HL-60 (cell line): Measurements from ENCODE around the gene DPH1.

Experiments used
- REST ChIP-seq: IDR thresholded peaks from 2 replicates; pipeline ENCODE4 v1.6.1; 2012; ENCODE audit warnings: low read depth; ENCODE audit not compliant: insufficient replicate concordance
- TF ChIP-seq, protein P1 (sequence below): IDR thresholded peaks from one replicate; pipeline ENCODE4 v1.5.1; 2011; ENCODE audit warnings: low read length, control low read depth, inconsistent platforms; ENCODE audit not compliant: insufficient read depth

DNA sequence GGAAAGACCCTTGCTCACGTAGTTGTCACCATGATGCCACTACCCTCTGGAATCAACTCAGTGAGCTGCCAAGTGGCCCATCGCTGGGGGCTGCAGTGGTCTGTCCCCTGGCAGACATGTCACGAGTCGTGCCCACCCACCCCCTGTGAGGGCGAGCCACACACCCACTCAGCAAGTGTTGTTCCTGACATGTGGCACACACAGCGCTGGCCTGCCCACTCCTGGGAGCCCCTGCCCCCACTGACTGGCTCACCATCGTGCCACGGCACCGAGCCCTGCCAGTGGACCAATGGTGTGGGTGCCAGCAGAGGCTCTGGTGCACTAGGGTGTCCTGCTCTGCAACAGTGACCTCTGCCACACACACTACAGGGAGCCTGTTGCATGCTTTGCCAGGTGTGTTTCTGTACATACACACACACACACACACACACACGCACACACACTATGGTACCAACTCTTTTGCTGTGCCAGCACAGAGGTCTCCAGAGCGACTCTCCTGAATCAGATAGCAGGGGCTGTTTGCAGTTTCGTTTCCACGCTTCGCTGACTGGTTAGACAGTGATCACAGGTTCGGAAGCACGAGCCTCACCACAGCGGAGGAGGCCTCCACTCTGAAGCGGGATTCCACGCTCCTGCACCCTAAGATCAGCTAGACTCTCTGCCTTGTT lies 12.5 kb upstream of the DPH1 start:
- no peak for TF ChIP-seq REST
- TF ChIP-seq, protein P1, sequence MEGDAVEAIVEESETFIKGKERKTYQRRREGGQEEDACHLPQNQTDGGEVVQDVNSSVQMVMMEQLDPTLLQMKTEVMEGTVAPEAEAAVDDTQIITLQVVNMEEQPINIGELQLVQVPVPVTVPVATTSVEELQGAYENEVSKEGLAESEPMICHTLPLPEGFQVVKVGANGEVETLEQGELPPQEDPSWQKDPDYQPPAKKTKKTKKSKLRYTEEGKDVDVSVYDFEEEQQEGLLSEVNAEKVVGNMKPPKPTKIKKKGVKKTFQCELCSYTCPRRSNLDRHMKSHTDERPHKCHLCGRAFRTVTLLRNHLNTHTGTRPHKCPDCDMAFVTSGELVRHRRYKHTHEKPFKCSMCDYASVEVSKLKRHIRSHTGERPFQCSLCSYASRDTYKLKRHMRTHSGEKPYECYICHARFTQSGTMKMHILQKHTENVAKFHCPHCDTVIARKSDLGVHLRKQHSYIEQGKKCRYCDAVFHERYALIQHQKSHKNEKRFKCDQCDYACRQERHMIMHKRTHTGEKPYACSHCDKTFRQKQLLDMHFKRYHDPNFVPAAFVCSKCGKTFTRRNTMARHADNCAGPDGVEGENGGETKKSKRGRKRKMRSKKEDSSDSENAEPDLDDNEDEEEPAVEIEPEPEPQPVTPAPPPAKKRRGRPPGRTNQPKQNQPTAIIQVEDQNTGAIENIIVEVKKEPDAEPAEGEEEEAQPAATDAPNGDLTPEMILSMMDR: no peak
